Pancreas (tissue), 10 donors: ENCODE data around the gene SLC7A6. TPM values are rescaled to one million over a fixed set of nuclear protein-coding genes. Genes with fewer than 3 reads are reported as not detected.

Source experiments
- ATAC-seq, 4 donors: fragments of 200-7000 bp; cut with Tn5 transposase; one replicate each; pipeline versions ENCODE4 v1.8.0 to v1.9.1; 2020; ENCODE audit warnings: mild to moderate bottlenecking in 4 of 4, moderate library complexity in 4 of 4
- DNase-seq, 6 donors: peaks; one replicate each; pipeline ENCODE4 v3.0.0-alpha.2; 2020
- FAIRE-seq: peaks from 2 replicates; lab custom pipeline; 2012; peaks lifted over from hg19 to GRCh38; lab: Jason Lieb, UNC
- H3K27ac ChIP-seq, 4 donors: fragments of 200-600 bp; sonication (generic); 1 replicate in 3 of 4; 2 replicates in 1 of 4; pipeline versions ENCODE4 v1.5.0 to v1.8.0; 2020
- H3K27me3 ChIP-seq, 4 donors: fragments of 200-600 bp; one replicate each; pipeline ENCODE4 v1.8.0; 2021
- H3K36me3 ChIP-seq, 3 donors: fragments of 200-600 bp; sonication (generic) in 1 of 3; one replicate each; pipeline versions ENCODE4 v1.5.0 to v1.8.0; 2020 to 2021
- H3K4me1 ChIP-seq, 3 donors: fragments of 200-600 bp; one replicate each; pipeline ENCODE4 v1.8.0; 2021
- H3K4me3 ChIP-seq, 4 donors: fragments of 200-600 bp; sonication (generic) in 2 of 4; one replicate each; pipeline versions ENCODE4 v1.5.0 to v1.8.0; 2020 to 2021
- H3K9me3 ChIP-seq, 4 donors: fragments of 200-600 bp; one replicate each; pipeline ENCODE4 v1.8.0; 2021
- CTCF ChIP-seq, 4 donors: fragments of 200-600 bp; sonication (generic) in 3 of 4; IDR thresholded peaks; one replicate each; pipeline versions ENCODE4 v1.5.0 to v1.8.0; 2021; ENCODE audit warnings: antibody characterized with exemption in 4 of 4
- WGBS, 2 donors: extraction: QIAGEN DNeasy Blood & Tissue Kit; methylation state at CpG; one replicate each; pipeline ENCODE4 v1.1.7; 2013; 5-methylcytosine and 5-hydroxymethylcytosine counted together
- intact Hi-C, 3 donors: fragments of 100-400 bp; cut with DNase I; formaldehyde crosslinking; loops; one replicate each; pipeline versions ENCODE4 v1.11.1 to v1.14.2; 2022
- polyA plus RNA-seq, 2 donors: library from polyadenylated mRNA; stranded (reverse); fragments of 200-250 nt; gene quantifications; one replicate each; pipeline ENCODE4 v1.2.3, GENCODE V29; 2013
- total RNA-seq, 6 donors: library from RNA; stranded (reverse); fragmentation: NEBNext Ultra II Directional in 4 of 6; extraction: Animal tissue kit (Norgen Biotek cat#: 25700) in 4 of 6; gene quantifications; one replicate each; pipeline versions ENCODE4 v1.2.1 to v1.2.4, GENCODE V29; 2021 to 2023
- donor health status: healthy with polysubstance abuse.
- donor health status: DM: no; HTN: no; CAD: no; lungs with moderate emphysema.
- donor health status: DM: no; HTN: no; CAD: no.
- donor health status: control.
- donor health status: control.
- donor health status: Bipolar disorder and iron deficiency.
- donor health status: DM: yes; HTN: yes; CAD: no.
- donor health status: DM: no; HTN: no; CAD: no.
- donor health status: DM: no; HTN: no; CAD: no.
- donor health status: DM: yes; HTN: yes; CAD: no.

The SLC7A6 gene
- total and polyA plus RNA-seq, 8 donors: 3.1 to 8.7 (median 5.4) TPM

DNA sequence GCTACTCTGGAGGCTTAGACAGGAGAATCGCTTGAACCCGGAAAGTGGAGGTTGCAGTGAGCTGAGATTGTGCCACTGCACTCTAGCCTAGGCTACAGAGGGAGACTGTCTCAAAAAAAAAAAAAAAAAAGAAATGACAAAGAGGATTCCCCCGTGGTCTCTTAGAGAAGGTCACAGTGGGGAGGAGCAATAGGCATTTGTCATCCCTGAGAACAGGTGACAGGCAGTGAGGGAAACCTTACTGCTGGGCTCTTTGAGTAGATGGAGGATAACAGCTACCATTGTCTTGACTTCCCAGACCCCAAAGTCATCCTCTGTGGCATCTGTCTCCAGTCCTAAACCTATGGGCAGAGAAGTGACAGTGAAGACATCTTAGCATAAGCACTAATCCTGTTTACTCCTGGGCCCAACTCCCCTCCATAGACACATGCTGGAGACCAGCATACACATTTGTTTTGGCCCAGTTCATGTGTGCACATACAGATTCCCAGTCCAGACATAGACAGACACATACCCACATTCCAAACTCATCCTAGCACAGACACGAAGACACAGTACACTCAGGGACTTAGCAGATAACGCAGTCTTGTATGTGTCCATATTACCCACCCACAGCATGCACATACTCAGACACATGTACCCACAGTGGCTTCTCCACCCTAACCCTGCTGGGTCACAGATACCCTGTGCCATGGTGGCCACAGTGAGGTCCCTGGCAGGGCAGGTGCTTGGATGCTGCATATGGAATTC is 31.1 kb upstream of the SLC7A6 start:
- Histone ChIP-seq H3K4me3 (peak overlapping the region in 2 of 4 donors; percentile 67 to 82), H3K27ac (peak overlapping the region; percentile 35 to 99 (median 88)), H3K27me3 (no peaks in the 10 kb centered on the region), H3K9me3 (no peaks in the 10 kb centered on the region), H3K4me1 (peaks cover 18 to 35% (median 20%) of the 10 kb centered on the region in 3 donors), H3K36me3 (peaks cover 7 to 28% (median 18%) of the 10 kb centered on the region in 3 donors)
- FAIRE-seq (no peak), DNase-seq (no peak), ATAC-seq (no peak)
- TF ChIP-seq CTCF (IDR thresholded peaks at IDR 0.05): no peak
- WGBS, 2 donors: 63 to 67% methylated on average over 5 of the region's 5 CpGs
- intact Hi-C loops: loop anchor here in 1 of 3 donors (10.0 kb wide), 2 partner anchors 148 to 248 kb away; partner anchors contain the start of genes DPEP3 and NFATC3

DNA sequence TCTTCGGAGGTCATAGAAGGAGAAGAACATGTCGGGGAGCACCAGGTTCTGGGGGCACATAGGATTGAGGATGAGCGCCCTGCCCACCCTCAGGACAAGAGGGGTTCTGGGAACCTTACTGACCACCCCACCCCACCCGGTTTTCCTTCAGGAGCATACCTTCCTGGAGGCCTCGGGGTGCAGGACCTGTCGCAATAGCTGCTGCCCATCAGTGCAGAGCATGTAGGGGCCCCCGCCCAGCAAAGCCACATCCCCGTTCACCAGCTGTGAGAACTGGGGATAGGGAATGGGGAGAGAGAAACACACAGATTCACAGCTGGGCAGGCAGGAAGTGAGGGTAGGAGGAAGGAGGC is 30.5 kb upstream of the SLC7A6 start:
- Histone ChIP-seq H3K27ac (peak overlapping the region; percentile 35 to 99 (median 88)), H3K4me3 (peak overlapping the region in 2 of 4 donors; percentile 67 to 82), H3K27me3 (no peaks in the 10 kb centered on the region), H3K9me3 (no peaks in the 10 kb centered on the region), H3K4me1 (peaks cover 14 to 31% (median 15%) of the 10 kb centered on the region in 3 donors), H3K36me3 (peaks cover 7 to 28% (median 18%) of the 10 kb centered on the region in 3 donors)
- DNase-seq (no peak), ATAC-seq (no peak), FAIRE-seq (no peak)
- intact Hi-C loops: loop anchor here in 1 of 3 donors (10.0 kb wide), 2 partner anchors 149 to 249 kb away; partner anchors contain the start of genes DPEP3 and NFATC3
- no peak for TF ChIP-seq CTCF (IDR thresholded peaks at IDR 0.05)
- WGBS, 2 donors: 25 to 28% methylated on average over 8 of the region's 8 CpGs

DNA sequence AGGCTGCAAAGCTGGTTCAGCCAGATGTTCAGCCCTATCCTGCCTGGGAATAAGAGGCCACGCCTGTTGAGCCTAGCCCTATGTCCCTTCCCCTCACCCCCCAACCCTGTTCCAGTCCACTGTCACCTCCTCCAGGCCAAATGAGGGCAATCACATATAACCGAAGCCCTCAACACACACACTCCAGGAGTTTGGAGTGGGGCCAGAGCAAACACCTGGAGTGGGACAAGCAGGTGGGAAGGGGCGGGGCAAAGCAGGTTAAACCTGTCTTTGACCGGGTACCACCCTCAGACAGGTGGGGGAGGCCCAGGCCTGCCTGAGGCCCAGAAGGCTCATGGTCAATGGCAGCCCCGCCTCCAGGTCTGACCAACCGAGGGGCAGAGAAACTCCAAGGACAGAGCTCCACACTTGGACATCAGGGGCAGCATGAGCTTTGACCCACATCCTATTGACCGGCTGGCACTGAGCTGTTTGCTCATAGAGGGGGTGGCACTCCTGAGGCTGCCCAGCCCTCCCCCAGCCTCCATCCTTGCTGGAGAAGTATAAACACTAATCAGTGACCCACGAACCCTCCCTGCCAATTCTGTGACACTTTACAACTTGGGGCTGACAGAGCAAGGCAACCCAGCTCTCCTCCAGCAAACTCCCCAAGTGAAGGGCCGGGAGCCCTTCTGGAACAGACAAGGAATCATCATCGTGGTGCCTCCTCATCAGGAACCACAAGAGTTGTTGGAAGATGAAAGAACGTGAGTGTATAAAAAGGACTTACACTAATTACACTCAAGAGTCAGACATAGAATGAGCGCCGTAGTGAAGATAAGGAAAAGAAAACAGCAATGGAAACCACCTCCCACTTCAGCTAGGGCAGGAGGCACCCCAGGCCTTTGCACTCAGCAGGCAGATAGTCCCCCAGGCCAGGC is 29.9 kb upstream of the SLC7A6 start:
- peak overlapping the region; percentile 47 to 86 (median 74) for H3K4me3 ChIP-seq
- FAIRE-seq: no peak
- peak overlapping the region; percentile 83 to 99 (median 95) for H3K27ac ChIP-seq
- WGBS, 2 donors: 6 to 13% methylated on average over 13 of the region's 13 CpGs
- H3K36me3 ChIP-seq: peaks cover 7 to 28% (median 18%) of the 10 kb centered on the region in 3 donors
- peak; percentile 48 to 59 (median 56) for ATAC-seq
- H3K27me3 ChIP-seq: no peaks in the 10 kb centered on the region
- H3K9me3 ChIP-seq: no peaks in the 10 kb centered on the region
- DNase-seq: peak; percentile 90 to 99 (median 99)
- TF ChIP-seq CTCF (IDR thresholded peaks at IDR 0.05): no peak
- H3K4me1 ChIP-seq: peaks cover 8 to 26% (median 10%) of the 10 kb centered on the region in 3 donors
- intact Hi-C loops: loop anchor here in 2 of 3 donors (5.0 to 10.0 kb wide), 3 partner anchors 53 to 250 kb away; partner anchors contain the start of genes DPEP3 (in 1 of the 2) and NFATC3 (in 1 of the 2)

- Histone ChIP-seq H3K9me3 (no peaks in the 10 kb centered on the region), H3K27ac (peak overlapping the region; percentile 83 to 99 (median 95)), H3K27me3 (no peaks in the 10 kb centered on the region), H3K36me3 (peaks cover 4 to 21% (median 18%) of the 10 kb centered on the region in 3 donors), H3K4me3 (peak overlapping the region; percentile 47 to 86 (median 74)), H3K4me1 (peaks cover 8 to 26% (median 10%) of the 10 kb centered on the region in 3 donors)
- intact Hi-C loops: loop anchor here in 2 of 3 donors (5.0 to 10.0 kb wide), 3 partner anchors 52 to 250 kb away; partner anchors contain the start of genes DPEP3 (in 1 of the 2) and NFATC3 (in 1 of the 2)
- ATAC-seq (peak; percentile 18 to 27 (median 20)), DNase-seq (peak; percentile 61 to 90 (median 76)), FAIRE-seq (no peak)
- no peak for TF ChIP-seq CTCF (IDR thresholded peaks at IDR 0.05)
- WGBS, 2 donors: 7 to 11% methylated on average over 58 to 73 of the region's 73 CpGs
These were observed 29.0 kb upstream of the SLC7A6 start for GRCh38 chr16:68235108-68235886.
